Measurements from ENCODE around the gene PPID. TPM values are rescaled to one million over a fixed set of nuclear protein-coding genes. Genes with fewer than 3 reads are reported as not detected.

PPID gene
- total and polyA plus RNA-seq, 2 of the 13 experiments (the other 11 are each of a cell fraction or from before 2014, with no cell fraction given), result 15.4 to 63.4 TPM

DNA sequence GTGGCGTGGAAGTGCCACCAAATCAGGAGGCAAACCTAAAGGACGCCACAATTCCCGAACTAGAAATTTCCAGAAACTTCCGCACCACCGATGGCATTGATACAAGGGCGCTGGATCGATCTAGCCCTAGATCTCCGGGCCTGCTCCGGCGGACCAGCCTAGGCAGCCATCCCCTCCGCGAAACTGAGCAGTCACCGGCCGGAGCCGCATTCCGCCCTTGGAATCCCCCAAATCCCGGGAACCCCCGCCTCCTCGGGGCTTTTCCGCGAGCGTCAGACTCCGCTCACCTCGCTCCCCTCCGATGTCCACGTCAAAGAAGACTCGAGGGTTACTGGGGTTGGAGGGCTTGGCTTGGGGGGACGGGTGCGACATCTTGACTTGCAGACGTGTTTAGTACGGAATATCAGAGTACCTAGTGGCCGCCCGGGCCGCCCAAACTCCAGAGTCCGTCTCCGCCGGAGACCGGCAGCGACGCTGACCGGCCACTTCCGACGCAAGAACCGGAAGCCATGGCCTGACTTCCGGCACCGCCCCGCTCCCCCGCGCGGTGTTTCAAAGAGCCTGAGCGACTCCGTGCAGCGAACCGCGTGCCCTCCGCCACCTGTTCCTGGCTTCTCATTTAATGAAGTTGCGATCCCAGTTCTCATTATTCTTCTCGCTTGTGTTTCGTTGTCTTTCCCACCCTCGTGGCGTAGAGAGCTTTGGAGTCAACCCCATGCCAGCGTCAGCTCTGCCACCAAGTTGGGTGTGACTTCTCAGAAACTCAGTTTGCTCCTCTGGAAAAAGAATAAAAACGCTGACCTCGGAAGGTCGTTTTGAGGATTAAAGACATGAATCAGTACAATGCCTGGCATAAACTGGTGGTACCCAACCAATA is at the start of gene PPID (continued):
- TF ChIP-seq, protein P1, sequence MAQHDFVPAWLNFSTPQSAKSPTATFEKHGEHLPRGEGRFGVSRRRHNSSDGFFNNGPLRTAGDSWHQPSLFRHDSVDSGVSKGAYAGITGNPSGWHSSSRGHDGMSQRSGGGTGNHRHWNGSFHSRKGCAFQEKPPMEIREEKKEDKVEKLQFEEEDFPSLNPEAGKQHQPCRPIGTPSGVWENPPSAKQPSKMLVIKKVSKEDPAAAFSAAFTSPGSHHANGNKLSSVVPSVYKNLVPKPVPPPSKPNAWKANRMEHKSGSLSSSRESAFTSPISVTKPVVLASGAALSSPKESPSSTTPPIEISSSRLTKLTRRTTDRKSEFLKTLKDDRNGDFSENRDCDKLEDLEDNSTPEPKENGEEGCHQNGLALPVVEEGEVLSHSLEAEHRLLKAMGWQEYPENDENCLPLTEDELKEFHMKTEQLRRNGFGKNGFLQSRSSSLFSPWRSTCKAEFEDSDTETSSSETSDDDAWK (CRISPR knock-in tag; IDR thresholded peaks at IDR 0.05), result no peak
- TF ChIP-seq, protein P2, sequence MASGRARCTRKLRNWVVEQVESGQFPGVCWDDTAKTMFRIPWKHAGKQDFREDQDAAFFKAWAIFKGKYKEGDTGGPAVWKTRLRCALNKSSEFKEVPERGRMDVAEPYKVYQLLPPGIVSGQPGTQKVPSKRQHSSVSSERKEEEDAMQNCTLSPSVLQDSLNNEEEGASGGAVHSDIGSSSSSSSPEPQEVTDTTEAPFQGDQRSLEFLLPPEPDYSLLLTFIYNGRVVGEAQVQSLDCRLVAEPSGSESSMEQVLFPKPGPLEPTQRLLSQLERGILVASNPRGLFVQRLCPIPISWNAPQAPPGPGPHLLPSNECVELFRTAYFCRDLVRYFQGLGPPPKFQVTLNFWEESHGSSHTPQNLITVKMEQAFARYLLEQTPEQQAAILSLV (CRISPR knock-in tag; IDR thresholded peaks at IDR 0.05; ENCODE audit: borderline replicate concordance), result 0 out of 2 replicates have a peak, but pooled peaks have one; percentile 17
- TF ChIP-seq ZBTB1 (CRISPR knock-in tag; IDR thresholded peaks at IDR 0.05; ENCODE audit: borderline replicate concordance) (no peak), YEATS2 (CRISPR knock-in tag; IDR thresholded peaks at IDR 0.05; ENCODE audit: borderline replicate concordance) (peak; percentile 77), JUNB (CRISPR knock-in tag; IDR thresholded peaks at IDR 0.05; ENCODE audit: borderline replicate concordance) (no peak; the same call in 1 of the 2 replicates), TCF7L2 (IDR thresholded peaks at IDR 0.05; ENCODE audit: low read depth, low read length) (no peak), ZBTB3 (CRISPR knock-in tag; IDR thresholded peaks at IDR 0.05; ENCODE audit: borderline replicate concordance, low read depth) (no peak), RARA (CRISPR knock-in tag; IDR thresholded peaks at IDR 0.05) (peak; percentile 52), CAMTA2 (CRISPR knock-in tag; IDR thresholded peaks at IDR 0.05; ENCODE audit: borderline replicate concordance) (no peak), GATA4 (IDR thresholded peaks at IDR 0.05; ENCODE audit: borderline replicate concordance, low read depth) (peak; percentile 29), PRPF4 (IDR thresholded peaks at IDR 0.05; ENCODE audit: low read depth, low read length, poor library complexity, severe bottlenecking) (no peak), SATB2 (CRISPR knock-in tag; IDR thresholded peaks at IDR 0.05) (0 out of 2 replicates have a peak, but pooled peaks have one; percentile 79), ISX (CRISPR knock-in tag; conservative IDR thresholded peaks at IDR 0.05) (0 out of 2 replicates have a peak, but pooled peaks have one; percentile 63), ZNF747 (CRISPR knock-in tag; IDR thresholded peaks at IDR 0.05; ENCODE audit: borderline replicate concordance) (no peak; the same call in 1 of the 2 replicates)
- TF ChIP-seq, protein P3, sequence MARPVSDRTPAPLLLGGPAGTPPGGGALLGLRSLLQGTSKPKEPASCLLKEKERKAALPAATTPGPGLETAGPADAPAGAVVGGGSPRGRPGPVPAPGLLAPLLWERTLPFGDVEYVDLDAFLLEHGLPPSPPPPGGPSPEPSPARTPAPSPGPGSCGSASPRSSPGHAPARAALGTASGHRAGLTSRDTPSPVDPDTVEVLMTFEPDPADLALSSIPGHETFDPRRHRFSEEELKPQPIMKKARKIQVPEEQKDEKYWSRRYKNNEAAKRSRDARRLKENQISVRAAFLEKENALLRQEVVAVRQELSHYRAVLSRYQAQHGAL (CRISPR knock-in tag; IDR thresholded peaks at IDR 0.05; ENCODE audit: not compliant biosample characterization), result no peak
- TF ChIP-seq, protein P4, sequence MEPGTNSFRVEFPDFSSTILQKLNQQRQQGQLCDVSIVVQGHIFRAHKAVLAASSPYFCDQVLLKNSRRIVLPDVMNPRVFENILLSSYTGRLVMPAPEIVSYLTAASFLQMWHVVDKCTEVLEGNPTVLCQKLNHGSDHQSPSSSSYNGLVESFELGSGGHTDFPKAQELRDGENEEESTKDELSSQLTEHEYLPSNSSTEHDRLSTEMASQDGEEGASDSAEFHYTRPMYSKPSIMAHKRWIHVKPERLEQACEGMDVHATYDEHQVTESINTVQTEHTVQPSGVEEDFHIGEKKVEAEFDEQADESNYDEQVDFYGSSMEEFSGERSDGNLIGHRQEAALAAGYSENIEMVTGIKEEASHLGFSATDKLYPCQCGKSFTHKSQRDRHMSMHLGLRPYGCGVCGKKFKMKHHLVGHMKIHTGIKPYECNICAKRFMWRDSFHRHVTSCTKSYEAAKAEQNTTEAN (CRISPR knock-in tag; conservative IDR thresholded peaks at IDR 0.05), result peak; percentile 88
- TF ChIP-seq, protein P5, sequence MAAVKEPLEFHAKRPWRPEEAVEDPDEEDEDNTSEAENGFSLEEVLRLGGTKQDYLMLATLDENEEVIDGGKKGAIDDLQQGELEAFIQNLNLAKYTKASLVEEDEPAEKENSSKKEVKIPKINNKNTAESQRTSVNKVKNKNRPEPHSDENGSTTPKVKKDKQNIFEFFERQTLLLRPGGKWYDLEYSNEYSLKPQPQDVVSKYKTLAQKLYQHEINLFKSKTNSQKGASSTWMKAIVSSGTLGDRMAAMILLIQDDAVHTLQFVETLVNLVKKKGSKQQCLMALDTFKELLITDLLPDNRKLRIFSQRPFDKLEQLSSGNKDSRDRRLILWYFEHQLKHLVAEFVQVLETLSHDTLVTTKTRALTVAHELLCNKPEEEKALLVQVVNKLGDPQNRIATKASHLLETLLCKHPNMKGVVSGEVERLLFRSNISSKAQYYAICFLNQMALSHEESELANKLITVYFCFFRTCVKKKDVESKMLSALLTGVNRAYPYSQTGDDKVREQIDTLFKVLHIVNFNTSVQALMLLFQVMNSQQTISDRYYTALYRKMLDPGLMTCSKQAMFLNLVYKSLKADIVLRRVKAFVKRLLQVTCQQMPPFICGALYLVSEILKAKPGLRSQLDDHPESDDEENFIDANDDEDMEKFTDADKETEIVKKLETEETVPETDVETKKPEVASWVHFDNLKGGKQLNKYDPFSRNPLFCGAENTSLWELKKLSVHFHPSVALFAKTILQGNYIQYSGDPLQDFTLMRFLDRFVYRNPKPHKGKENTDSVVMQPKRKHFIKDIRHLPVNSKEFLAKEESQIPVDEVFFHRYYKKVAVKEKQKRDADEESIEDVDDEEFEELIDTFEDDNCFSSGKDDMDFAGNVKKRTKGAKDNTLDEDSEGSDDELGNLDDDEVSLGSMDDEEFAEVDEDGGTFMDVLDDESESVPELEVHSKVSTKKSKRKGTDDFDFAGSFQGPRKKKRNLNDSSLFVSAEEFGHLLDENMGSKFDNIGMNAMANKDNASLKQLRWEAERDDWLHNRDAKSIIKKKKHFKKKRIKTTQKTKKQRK (IDR thresholded peaks at IDR 0.05; ENCODE audit: low read length), result no peak
- TF ChIP-seq, protein P6, sequence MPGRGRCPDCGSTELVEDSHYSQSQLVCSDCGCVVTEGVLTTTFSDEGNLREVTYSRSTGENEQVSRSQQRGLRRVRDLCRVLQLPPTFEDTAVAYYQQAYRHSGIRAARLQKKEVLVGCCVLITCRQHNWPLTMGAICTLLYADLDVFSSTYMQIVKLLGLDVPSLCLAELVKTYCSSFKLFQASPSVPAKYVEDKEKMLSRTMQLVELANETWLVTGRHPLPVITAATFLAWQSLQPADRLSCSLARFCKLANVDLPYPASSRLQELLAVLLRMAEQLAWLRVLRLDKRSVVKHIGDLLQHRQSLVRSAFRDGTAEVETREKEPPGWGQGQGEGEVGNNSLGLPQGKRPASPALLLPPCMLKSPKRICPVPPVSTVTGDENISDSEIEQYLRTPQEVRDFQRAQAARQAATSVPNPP (CRISPR knock-in tag; IDR thresholded peaks at IDR 0.05), result 0 out of 2 replicates have a peak, but pooled peaks have one; percentile 36

Measured in HepG2 (cell line).